NCI-H82 (cell line): ENCODE data around the gene SPTAN1.
A peak's percentile ranks its signal among the peaks of the same experiment; 100 is the strongest.
"Not testable (repeated sequence)": the region's sequence is repeated elsewhere in the genome, so short reads cannot be mapped to it uniquely, and the experiment has no call there.

Experiments
- DNase-seq: peaks from one replicate; lab custom pipeline; 2025; lab: John Stamatoyannopoulos, UW

Gene SPTAN1

GRCh38 chr9:128553728-128554127 is 1.3 kb downstream of the SPTAN1 start:
- DNase-seq: peak; percentile 15

- peak; percentile 39 for DNase-seq
Measured at GRCh38 chr9:128554155-128554862, 1.9 kb downstream of the SPTAN1 start.

- DNase-seq: no peak
Measured at GRCh38 chr9:128555180-128555721, 2.9 kb downstream of the SPTAN1 start.

- DNase-seq: no peak
Measured at GRCh38 chr9:128556276-128556675, 3.9 kb downstream of the SPTAN1 start.

- no peak for DNase-seq
Measured at GRCh38 chr9:128556926-128557634, 4.7 kb downstream of the SPTAN1 start.

- peak; percentile 49 for DNase-seq
Measured at GRCh38 chr9:128558431-128559310, 6.3 kb downstream of the SPTAN1 start.

GRCh38 chr9:128565578-128565977 is 13.2 kb downstream of the SPTAN1 start:
- no peak for DNase-seq

GRCh38 chr9:128568470-128569078 is 16.2 kb downstream of the SPTAN1 start:
- no peak for DNase-seq

- no peak for DNase-seq
Measured at GRCh38 chr9:128575469-128575868, 23.1 kb downstream of the SPTAN1 start.

GRCh38 chr9:128575916-128576315 is 23.5 kb downstream of the SPTAN1 start:
- DNase-seq: no peak

GRCh38 chr9:128577206-128577605 is 24.8 kb downstream of the SPTAN1 start:
- DNase-seq: no peak

GRCh38 chr9:128579194-128579593 is 26.8 kb downstream of the SPTAN1 start:
- no peak for DNase-seq

- DNase-seq: no peak
Measured at GRCh38 chr9:128580731-128581130, 28.3 kb downstream of the SPTAN1 start.

GRCh38 chr9:128585155-128585554 is 32.8 kb downstream of the SPTAN1 start:
- not testable (repeated sequence) for DNase-seq

GRCh38 chr9:128586934-128587333 is 34.5 kb downstream of the SPTAN1 start:
- not testable (repeated sequence) for DNase-seq

- DNase-seq: no peak
Measured at GRCh38 chr9:128587453-128587852, 35.1 kb downstream of the SPTAN1 start.

- no peak for DNase-seq
Measured at GRCh38 chr9:128588581-128589233, 36.3 kb downstream of the SPTAN1 start.

- no peak for DNase-seq
Measured at GRCh38 chr9:128593039-128593438, 40.7 kb downstream of the SPTAN1 start.

GRCh38 chr9:128593856-128594255 is 41.5 kb downstream of the SPTAN1 start:
- no peak for DNase-seq

GRCh38 chr9:128595471-128595870 is 43.1 kb downstream of the SPTAN1 start:
- no peak for DNase-seq

GRCh38 chr9:128600099-128600498 is 47.7 kb downstream of the SPTAN1 start:
- no peak for DNase-seq
